Kidney epithelial cell (primary cell): ENCODE measurements around the gene MT1A. TPM values are rescaled to one million over a fixed set of nuclear protein-coding genes. Genes with fewer than 3 reads are reported as not detected.

Experiments
- DNase-seq: peaks from one replicate; pipeline ENCODE4 v3.0.0-alpha.2; 2010; ENCODE audit warnings: low read depth
- H3K27me3 ChIP-seq: 2 replicates; pipeline ENCODE4 v1.6.0; 2011; ENCODE audit warnings: low read length; ENCODE audit not compliant: control insufficient read depth, insufficient read depth
- H3K36me3 ChIP-seq: 2 replicates; pipeline ENCODE4 v1.5.1; 2011; ENCODE audit warnings: low read length; ENCODE audit not compliant: control insufficient read depth, insufficient read depth
- H3K4me3 ChIP-seq: 2 replicates; pipeline ENCODE4 v1.5.1; 2011; ENCODE audit warnings: low read depth, mild to moderate bottlenecking, control low read depth, low read length
- CTCF ChIP-seq: IDR thresholded peaks from 2 replicates; pipeline ENCODE4 v1.5.1; 2011; ENCODE audit warnings: mild to moderate bottlenecking, moderate library complexity, low read length, control low read depth, inconsistent platforms; ENCODE audit not compliant: insufficient read depth, poor library complexity, severe bottlenecking
- total RNA-seq: library from RNA; depleted of rRNA; stranded (reverse); fragments of >200 nt; gene quantifications from 2 replicates; pipeline ENCODE4 v1.2.3, GENCODE V29; 2015

Gene MT1A
- total RNA-seq, 1 donor from 2014 or later = not detected

DNA sequence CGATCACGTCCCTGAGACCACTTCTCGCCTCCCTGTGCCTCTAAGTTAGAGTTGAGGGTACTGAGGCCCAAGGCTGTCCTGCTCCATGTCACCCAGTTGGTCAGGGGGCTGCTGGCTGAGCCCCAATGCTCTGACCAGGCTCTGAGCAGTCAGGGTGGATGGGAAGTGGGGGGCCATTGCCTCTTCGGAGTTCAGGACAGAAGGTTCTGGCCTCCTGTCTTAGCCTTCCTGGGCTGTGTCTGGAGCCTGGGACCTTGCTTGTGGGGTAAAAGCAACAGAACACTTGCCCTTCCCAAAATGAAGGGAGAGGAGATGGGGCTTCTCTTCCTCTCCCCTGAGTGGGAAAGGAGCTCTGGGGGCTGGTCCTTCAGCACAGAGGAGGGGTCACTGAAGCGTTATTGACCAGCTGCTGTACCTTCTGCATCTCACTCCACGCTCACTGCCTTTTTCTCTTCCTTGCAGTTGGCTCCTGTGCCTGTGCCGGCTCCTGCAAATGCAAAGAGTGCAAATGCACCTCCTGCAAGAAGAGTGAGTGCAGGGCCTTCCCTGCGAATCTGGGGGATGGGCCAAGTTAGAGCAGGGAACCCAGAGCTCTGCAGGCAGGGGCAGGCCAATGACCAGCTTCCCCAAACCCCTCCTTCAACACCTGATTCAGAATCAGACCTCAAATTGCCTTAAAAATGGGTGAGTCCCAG lies 44.4 kb downstream of the MT1A start:
- no peak for DNase-seq
- no peaks in the 10 kb centered on the region for H3K27me3 ChIP-seq
- no peaks in the 10 kb centered on the region for H3K36me3 ChIP-seq
- no peak for TF ChIP-seq CTCF
- peak overlapping the region; percentile 42 for H3K4me3 ChIP-seq

- DNase-seq = no peak
- H3K4me3 ChIP-seq = no peak overlapping the region
- H3K27me3 ChIP-seq = no peaks in the 10 kb centered on the region
- TF ChIP-seq CTCF = no peak
- no peaks in the 10 kb centered on the region for H3K36me3 ChIP-seq
These were observed 45.1 kb downstream of the MT1A start for GRCh38 chr16:56683424-56684172.

GRCh38 chr16:56684256-56684925 lies 45.9 kb downstream of the MT1A start:
- H3K36me3 ChIP-seq = no peaks in the 10 kb centered on the region
- H3K4me3 ChIP-seq = no peak overlapping the region
- no peak for TF ChIP-seq CTCF
- no peaks in the 10 kb centered on the region for H3K27me3 ChIP-seq
- DNase-seq = no peak

DNA sequence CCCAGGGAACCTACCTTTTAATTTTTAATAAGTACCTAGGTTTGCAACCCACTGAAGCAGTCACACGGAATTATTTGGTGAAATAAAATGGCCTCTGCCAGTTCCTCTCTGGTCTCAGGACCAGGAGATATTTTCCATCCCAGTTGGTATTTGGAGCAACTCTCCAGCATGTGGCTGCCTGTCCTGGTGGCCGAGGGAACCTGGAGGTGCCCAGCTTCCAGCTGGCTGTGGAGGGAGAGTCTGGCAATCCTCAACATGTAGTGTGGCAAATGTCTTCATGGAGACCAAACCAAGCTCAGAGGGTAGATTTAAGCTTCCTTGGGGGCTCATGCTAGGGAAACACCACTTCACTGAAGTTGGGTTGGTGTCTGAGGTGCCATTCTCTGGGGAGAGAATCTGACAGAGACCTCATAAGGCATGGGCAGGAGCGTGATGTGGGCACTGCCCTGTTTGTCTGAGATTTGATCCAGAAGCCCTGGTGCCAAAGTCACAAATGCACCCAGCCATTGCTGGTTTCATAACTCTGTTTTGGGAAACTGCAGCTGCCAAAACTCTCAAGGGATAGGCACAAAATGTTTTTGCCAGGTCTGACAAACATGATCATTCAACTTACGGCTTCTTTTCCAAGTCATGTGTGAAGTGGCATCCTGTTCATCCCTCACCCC lies 46.6 kb downstream of the MT1A start:
- no peaks in the 10 kb centered on the region for H3K27me3 ChIP-seq
- TF ChIP-seq CTCF = no peak
- no peak overlapping the region for H3K4me3 ChIP-seq
- DNase-seq = no peak
- no peaks in the 10 kb centered on the region for H3K36me3 ChIP-seq

DNA sequence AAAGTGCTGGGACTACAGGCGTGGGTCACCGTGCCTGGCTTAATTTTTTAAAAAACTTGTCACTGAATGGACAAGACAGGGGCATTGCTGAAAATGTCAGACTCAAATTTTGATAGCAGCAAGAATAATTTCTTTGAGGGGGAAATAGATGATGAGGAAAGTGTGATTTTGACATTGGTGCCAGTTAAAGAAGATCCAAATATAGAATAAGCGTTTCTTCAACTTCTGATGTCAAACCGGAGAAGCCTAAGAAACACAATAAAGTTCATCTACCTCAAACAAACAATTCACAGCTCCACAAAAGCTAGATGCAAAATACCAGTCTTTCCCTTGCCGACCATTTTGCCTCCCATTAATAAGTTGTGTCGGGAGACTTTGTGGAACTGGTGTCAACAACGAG lies 48.3 kb downstream of the MT1A start:
- no peaks in the 10 kb centered on the region for H3K36me3 ChIP-seq
- TF ChIP-seq CTCF = no peak
- no peaks in the 10 kb centered on the region for H3K27me3 ChIP-seq
- H3K4me3 ChIP-seq = no peak overlapping the region
- DNase-seq = no peak
